GM21825 (cell line): ENCODE results near the gene BMP5.

ENCODE experiments used
- ATAC-seq: cut with Tn5 transposase; IDR thresholded peaks from one replicate; pipeline ENCODE4 v1.9.1; 2021; ENCODE audit warnings: mild to moderate bottlenecking, moderate library complexity; ENCODE audit not compliant: unreplicated experiment

BMP5 gene

DNA sequence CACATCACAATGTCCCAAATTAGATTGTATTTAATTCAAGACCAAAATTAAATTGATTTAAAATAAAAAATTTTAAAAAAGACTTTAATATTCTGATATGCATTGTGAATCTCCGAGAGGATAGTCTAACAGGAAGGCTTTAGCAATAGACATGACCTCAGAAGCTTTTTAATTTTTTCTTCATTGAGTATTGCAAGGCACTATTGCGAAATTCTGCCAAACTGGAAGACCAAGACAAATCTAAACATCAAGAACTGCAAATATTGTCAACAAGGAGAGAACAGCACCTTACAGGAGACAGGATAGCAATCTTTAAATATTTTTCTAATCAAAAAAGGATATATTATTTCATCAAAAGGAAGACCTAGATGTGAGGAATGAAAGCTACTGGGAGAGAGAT is 56.9 kb downstream of the BMP5 start:
- no peak for ATAC-seq

- ATAC-seq, result no peak
Observed at GRCh38 chr6:55812509-55812908, 62.9 kb downstream of the BMP5 start.

DNA sequence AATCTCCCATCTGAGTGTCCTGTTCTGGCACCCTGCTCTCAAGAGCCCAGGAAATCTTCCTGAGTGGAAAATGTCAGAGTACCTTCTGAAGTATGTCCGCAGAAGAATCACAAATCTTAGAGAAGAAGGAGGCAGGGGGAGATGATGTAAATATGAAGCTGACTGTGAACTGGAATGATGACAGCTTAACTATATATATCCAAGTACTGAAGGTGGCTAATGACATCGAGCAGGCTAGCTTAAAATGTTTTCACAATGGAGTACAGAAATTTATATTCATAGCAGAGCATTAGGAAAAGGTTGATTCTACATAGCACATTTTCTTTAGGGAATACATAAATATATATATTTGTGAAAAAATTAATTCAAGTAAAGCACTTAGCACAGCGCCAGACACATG is 64.3 kb downstream of the BMP5 start:
- ATAC-seq, result no peak

DNA sequence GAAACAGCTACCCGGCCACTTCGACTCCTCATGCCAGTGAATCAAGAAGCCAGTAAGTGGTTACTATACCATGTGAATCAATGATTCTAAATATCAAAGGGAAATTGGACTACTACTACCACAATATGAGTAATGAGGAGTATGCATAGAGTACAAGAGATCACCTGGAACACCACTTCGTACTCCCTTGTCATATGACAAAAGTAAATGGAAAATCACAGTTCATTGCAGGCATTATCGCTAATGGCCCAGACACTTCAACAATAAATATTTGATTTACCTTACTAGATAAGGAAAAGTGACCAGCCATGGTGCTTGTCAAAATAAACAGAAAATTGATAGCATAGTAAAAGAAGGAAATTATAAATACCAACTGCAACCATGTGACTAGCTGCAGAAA is 73.1 kb downstream of the BMP5 start:
- no peak for ATAC-seq

GRCh38 chr6:55798571-55798970 is 76.8 kb downstream of the BMP5 start:
- no peak for ATAC-seq

DNA sequence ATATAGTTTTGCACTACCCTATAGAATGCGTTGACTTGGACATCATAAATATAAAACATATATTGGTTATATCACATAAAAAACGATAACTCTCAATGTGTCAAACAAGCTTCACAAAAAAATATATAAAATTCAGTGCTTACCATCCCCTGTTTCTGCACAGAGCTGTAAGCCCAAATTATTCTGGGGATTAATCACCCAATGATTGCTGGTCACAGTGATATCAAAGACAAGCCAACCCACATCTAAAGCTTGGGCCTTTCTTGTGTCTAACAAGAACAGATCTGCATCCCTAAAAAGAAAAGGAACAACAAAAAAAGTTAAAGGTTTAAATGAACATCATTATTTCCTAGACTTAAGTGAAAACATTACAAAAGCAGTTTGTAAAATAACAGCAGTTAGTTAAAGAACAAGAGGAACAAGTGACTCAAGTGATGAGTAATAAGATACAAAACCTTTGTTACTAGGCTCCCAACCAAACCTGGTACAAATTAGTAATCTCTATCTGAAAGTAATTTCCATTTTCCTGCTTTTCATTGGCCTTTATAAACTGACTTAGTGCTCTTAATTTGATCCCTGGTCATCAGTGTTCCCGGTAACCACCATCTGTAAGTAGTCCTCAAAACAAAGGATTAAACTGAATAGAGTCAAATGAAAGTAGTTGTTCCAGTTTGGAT is 81.1 kb downstream of the BMP5 start:
- no peak for ATAC-seq

DNA sequence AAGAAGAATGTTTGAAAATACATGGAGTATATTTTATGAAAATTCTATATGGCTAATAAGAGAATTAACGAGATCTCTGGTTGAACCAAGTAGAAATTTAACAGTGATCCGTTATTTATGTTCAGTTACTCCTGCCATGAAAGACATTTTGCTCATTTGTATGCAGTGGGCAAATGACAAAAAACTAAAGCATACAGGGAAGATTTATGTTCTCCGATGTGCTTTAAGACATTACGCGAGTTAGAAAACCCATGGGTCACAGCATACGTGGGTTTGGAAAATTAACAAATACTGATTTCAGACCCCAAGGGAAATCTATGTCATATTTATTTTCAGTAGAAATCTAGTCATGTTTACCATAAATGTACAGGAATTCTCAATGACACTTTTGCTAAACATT is 90.1 kb downstream of the BMP5 start:
- ATAC-seq, result no peak

GRCh38 chr6:55782275-55782674 is 93.1 kb downstream of the BMP5 start:
- no peak for ATAC-seq

GRCh38 chr6:55778705-55779104 is 96.7 kb downstream of the BMP5 start:
- ATAC-seq, result no peak

GRCh38 chr6:55777469-55777868 is 97.9 kb downstream of the BMP5 start:
- no peak for ATAC-seq

DNA sequence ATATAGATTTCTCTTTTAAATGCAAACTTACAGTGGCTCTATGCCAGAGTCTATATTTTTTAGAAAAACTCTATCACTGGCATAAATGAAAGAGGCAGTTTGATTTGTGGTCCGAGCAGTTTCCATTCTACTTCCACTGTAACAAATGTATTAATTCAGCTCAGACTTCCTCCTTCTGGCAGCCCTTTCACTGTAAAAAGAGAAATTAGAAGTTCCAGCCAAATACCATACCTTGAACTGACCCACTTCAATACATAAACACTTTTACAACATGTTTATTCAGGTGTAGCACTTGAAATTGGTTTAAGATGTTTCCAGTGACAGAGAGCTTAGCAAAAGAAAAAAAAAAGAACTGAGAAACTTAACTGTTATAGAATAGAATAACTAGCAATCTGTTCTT is 99.3 kb downstream of the BMP5 start:
- ATAC-seq, result no peak

GRCh38 chr6:55775029-55775318 is 100.4 kb downstream of the BMP5 start:
- ATAC-seq, result no peak

DNA sequence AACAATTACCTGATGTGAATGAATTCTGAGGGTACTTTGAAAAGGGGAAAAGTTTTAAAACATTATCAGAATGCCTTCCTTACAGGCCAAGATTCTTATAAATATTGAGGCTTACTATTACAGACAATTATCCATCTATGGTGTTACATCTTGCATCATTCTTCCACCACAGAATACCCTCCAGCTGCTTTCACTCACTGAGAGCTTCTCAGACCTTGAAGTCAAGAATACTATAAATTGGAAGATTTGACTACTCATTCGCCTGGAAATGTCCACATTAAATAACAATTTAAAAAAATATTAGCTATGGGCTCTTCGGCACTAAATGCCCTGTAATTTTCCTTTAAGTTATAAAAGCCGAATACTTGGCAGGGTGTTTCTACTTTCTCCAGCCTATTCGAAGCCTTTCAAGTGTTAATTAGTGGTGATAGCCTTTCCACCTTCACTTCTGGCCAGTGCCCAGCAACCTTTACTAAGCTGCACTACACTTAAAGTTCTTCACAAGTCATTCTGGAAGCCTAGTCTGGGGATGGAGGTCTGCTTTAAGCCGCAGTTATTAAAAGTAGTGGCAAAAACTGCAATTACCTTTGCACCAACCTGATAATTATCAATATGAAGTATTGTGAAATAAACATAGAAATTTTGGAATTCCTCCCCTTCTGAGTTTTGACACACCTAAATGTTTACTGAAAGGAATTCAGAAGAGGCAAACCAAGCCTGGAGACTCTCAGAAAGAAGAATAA is 100.9 kb downstream of the BMP5 start:
- no peak for ATAC-seq

DNA sequence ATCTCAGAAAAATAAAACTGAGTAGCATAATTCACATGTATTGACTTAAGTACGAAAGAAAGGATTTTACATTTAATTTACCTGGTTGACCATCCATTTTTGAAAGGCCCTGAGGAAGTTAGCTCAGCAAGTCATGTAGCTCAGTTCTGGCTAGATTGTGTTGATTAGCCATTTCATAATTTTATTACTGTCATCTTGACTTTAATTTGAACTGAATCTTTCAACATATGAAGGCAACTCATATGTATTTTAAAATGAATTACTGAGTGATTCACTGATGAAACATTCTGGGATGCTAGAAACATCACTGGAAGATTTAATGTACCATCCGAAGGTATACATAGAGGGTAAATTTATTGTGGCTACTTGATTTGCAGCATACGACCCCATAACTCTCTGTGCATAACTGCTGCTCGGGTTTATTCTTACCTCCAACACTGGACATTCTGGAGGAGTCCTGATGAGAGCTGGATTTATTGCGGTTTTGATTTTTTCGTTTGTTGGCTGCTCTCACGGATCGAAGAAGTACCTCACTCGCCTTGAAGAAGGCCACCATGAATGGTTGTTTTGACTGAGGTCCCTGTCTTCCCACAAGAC is 101.7 kb downstream of the BMP5 start:
- ATAC-seq, result no peak

GRCh38 chr6:55772730-55773129 is 102.7 kb downstream of the BMP5 start:
- no peak for ATAC-seq

DNA sequence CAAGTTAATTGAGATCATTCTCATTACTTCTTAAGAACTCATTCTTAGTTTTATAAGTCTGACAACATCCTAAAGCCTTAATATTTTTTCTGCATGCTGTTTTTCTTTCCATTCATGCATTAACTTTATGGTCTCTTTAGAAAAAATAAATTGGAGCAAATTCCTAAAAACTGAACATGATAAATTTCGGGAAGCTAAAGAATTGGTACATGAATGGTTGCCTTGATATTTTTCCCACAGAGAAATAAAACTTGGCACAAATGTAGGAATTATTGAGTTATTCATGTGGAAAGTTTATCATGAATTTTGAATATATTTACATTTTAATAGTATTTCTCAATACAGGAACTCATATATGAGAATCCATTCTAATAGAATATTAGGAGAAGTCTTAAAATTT is 115.9 kb downstream of the BMP5 start:
- ATAC-seq, result no peak

DNA sequence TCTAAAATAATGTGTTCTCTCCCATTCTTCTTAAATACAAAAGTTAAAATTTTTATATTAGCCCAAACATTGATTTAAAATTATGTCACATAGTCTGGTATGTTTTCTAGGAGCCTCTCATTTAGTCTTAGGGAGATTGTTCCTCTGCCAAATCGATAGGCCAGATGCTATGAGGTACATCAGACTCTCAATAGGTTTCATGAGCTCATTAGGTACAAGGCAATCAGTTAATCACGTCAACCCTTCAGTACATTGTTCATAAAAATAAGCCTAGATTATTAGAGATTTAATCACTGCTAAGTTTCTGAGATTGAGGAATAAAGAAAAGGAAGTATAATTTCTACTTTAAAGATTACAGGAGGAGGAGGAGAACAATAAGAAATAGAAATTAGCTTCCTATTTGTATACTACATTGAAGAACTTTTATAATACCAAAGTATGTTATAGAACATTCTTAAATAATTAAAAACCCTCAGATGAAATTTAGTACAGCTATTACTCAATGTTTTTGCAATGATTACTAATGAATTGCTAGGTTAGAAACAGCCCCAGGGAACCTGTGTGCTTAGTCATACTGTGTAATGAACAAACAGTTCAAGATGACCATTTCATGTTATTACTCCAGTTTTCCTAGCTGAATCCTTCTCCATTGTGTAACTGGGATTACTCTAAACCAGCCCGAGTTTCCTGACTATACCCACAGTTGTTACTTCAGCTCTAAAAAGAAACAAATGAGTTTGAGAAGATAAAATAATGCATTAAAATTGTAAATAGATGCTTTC is 117.0 kb downstream of the BMP5 start:
- no peak for ATAC-seq

- ATAC-seq, result no peak
Observed at GRCh38 chr6:55756531-55757031, 118.8 kb downstream of the BMP5 start.

DNA sequence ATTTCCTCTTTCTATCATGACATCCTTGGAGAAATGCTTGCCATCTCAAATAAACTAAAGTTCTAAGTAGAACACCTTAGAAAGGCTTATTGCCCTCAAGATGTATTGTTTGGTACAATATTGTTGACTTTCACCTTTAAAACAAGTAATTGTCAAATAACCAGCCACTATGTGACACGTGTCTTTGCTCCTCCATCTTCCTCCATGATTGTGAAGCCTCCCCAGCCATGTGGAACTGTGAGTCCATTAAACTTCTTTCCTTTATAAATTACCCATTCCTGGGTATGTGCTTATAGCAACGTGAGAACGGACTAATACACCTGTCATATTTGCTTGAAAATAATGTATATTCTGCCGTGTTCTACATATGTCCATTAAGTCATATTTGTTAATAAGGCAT is 126.5 kb downstream of the BMP5 start:
- no peak for ATAC-seq

GRCh38 chr6:55746473-55746872 is 128.9 kb downstream of the BMP5 start:
- no peak for ATAC-seq

DNA sequence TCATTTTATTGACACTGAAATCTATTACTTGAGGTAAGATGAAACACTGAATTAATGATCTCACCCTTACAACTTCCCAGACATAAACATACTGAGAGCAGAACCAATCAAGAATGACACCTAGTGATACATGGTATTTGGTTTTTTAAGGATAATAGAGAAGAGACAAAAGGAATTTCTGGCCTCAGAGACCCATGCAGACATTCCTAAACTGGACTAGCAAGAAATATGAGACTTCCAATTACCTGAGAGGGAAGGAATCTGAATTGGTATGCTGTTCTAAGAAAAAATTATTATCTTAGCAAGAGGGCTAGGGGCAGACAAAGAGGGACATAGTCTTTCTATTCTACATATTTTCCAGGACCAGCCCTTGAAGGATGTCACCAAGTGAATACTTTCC is 141.1 kb downstream of the BMP5 start:
- no peak for ATAC-seq

GRCh38 chr6:55729665-55730064 is 145.7 kb downstream of the BMP5 start:
- no peak for ATAC-seq
